Measurements from ENCODE around the gene IARS1.

Gene IARS1

DNA sequence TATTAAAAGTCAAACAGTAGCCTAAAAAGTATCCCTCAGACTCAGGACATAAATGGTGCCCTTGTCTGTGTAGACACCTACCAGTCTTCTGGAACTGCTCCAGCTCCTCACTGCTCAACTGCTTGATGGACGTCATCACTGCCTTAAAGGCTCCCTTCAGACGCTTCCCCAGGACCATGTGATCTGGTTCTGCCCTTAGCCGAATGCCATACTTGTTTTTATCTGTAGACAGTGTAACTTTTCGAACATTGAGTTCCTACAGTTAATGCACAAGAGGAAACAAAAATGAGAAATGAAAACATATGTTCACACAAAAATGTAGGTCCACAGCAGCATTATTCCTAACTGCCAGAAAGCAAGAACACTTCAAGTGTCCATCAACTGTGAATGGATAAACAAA is 46.2 kb downstream of the IARS1 start:
- no peak for TF ChIP-seq EZH2phosphoT487 (IDR thresholded peaks at IDR 0.05; ENCODE audit: low read depth)
- TF ChIP-seq, protein P1, sequence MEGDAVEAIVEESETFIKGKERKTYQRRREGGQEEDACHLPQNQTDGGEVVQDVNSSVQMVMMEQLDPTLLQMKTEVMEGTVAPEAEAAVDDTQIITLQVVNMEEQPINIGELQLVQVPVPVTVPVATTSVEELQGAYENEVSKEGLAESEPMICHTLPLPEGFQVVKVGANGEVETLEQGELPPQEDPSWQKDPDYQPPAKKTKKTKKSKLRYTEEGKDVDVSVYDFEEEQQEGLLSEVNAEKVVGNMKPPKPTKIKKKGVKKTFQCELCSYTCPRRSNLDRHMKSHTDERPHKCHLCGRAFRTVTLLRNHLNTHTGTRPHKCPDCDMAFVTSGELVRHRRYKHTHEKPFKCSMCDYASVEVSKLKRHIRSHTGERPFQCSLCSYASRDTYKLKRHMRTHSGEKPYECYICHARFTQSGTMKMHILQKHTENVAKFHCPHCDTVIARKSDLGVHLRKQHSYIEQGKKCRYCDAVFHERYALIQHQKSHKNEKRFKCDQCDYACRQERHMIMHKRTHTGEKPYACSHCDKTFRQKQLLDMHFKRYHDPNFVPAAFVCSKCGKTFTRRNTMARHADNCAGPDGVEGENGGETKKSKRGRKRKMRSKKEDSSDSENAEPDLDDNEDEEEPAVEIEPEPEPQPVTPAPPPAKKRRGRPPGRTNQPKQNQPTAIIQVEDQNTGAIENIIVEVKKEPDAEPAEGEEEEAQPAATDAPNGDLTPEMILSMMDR (IDR thresholded peaks at IDR 0.05; ENCODE audit: low read depth, low read length): no peak
- Histone ChIP-seq H3K9ac (ENCODE audit: low read length) (no peak overlapping the region), H3K27ac (ENCODE audit: low read length) (no peak overlapping the region), H3K36me3 (replicated peaks; ENCODE audit: low read depth, low read length) (peaks cover 77% of the 10 kb centered on the region), H4K20me1 (ENCODE audit: insufficient read depth, low read length) (no peaks in the 10 kb centered on the region; the same call in 1 of the 2 replicates), H3K4me3 (ENCODE audit: low read length) (no peak overlapping the region), H3K27me3 (ENCODE audit: low read depth, low read length) (no peaks in the 10 kb centered on the region), H3K4me2 (ENCODE audit: low read length) (no peak overlapping the region), H3K4me1 (ENCODE audit: low read length) (no peaks in the 10 kb centered on the region), H2AFZ (ENCODE audit: low read depth, low read length) (no peak overlapping the region), H3K79me2 (ENCODE audit: low read length) (no peaks in the 10 kb centered on the region), H3K9me3 (ENCODE audit: insufficient read depth, low read length) (no peaks in the 10 kb centered on the region)

DNA sequence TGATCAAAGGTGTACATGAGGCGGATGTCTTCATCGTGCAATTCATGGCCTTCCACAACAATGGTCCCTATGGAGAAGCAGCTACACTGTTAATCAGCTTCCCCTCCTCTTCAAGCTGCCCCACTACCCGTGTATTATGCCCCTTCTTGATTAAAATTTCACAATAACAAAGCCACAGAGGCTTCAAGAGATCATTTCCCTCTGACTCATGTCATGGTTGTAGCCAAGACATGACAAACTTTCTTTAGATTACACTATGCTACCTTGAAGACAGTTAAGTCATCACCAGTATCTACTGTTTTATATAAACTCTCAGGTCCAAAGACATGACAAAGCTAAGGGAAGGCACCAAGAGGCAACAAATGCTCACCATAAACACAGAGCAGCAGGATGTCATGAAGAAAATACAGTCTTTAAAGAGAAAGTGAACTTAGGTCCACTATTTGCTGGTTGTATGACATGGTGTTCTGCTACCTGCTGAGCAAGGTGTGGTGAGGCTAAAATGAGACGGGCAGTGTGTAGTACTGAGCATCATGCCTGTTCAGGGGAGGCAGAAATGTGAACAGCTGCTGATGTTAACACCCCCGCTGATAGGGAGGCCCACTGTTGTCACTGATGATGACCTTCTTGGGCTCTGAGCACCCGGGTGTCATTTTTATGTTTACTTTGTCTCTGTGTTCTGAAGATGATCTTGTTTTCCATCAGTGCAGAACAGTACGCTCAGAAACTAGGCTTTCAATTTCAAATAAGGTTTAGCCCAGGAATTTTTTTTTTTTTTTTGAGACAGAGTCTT is 48.3 kb downstream of the IARS1 start:
- Histone ChIP-seq H3K9me3 (ENCODE audit: insufficient read depth, low read length) (no peaks in the 10 kb centered on the region), H3K27me3 (ENCODE audit: low read depth, low read length) (no peaks in the 10 kb centered on the region), H3K36me3 (replicated peaks; ENCODE audit: low read depth, low read length) (peaks cover 79% of the 10 kb centered on the region), H3K4me2 (ENCODE audit: low read length) (no peak overlapping the region), H2AFZ (ENCODE audit: low read depth, low read length) (no peak overlapping the region), H3K4me1 (ENCODE audit: low read length) (no peaks in the 10 kb centered on the region), H3K9ac (ENCODE audit: low read length) (no peak overlapping the region), H3K27ac (ENCODE audit: low read length) (no peak overlapping the region), H3K4me3 (ENCODE audit: low read length) (no peak overlapping the region), H4K20me1 (ENCODE audit: insufficient read depth, low read length) (no peaks in the 10 kb centered on the region; the same call in 1 of the 2 replicates), H3K79me2 (ENCODE audit: low read length) (no peaks in the 10 kb centered on the region)
- no peak for TF ChIP-seq EZH2phosphoT487 (IDR thresholded peaks at IDR 0.05; ENCODE audit: low read depth)
- TF ChIP-seq, protein P1 (IDR thresholded peaks at IDR 0.05; ENCODE audit: low read depth, low read length): no peak
